HEK293 (cell line): ENCODE measurements around the gene PRDM11.

Source experiments
- ZEB2 ChIP-seq: fragments of 450-650 bp; formaldehyde crosslinking; IDR thresholded peaks from 2 replicates; pipeline ENCODE4 v1.5.1; 2016; ENCODE audit warnings: missing biosample characterization, missing genetic modification characterization
- ZFP3 ChIP-seq: fragments of 450-650 bp; formaldehyde crosslinking; IDR thresholded peaks from 2 replicates; pipeline ENCODE4 v1.5.1; 2016; ENCODE audit warnings: low read depth, missing biosample characterization, missing genetic modification characterization
- ZNF121 ChIP-seq: fragments of 450-650 bp; formaldehyde crosslinking; IDR thresholded peaks from 2 replicates; pipeline ENCODE4 v1.5.1; 2016; ENCODE audit warnings: missing biosample characterization, missing genetic modification characterization
- ZNF23 ChIP-seq: fragments of 450-650 bp; formaldehyde crosslinking; IDR thresholded peaks from 2 replicates; pipeline ENCODE4 v1.5.1; 2016; ENCODE audit warnings: missing biosample characterization, missing genetic modification characterization, borderline replicate concordance
- ZNF426 ChIP-seq: fragments of 450-650 bp; formaldehyde crosslinking; IDR thresholded peaks from 2 replicates; pipeline ENCODE4 v1.5.1; 2017; ENCODE audit warnings: missing biosample characterization, missing genetic modification characterization, mild to moderate bottlenecking, inconsistent platforms, moderate library complexity
- ZNF624 ChIP-seq: fragments of 450-650 bp; formaldehyde crosslinking; IDR thresholded peaks from 2 replicates; pipeline ENCODE4 v1.5.1; 2017; ENCODE audit warnings: missing biosample characterization, missing genetic modification characterization
- ZSCAN16 ChIP-seq: fragments of 450-650 bp; formaldehyde crosslinking; IDR thresholded peaks from 2 replicates; pipeline ENCODE4 v1.5.1; 2016; ENCODE audit warnings: missing biosample characterization, missing genetic modification characterization
- TF ChIP-seq, protein P1 (sequence below): fragments of 450-650 bp; formaldehyde crosslinking; optimal IDR thresholded peaks from 2 replicates; pipeline ENCODE3; 2016; ENCODE audit warnings: missing biosample characterization, mild to moderate bottlenecking, missing genetic modification characterization
- TF ChIP-seq, protein P2 (sequence below): fragments of 450-650 bp; formaldehyde crosslinking; IDR thresholded peaks from 2 replicates; pipeline ENCODE4 v1.5.1; 2016; ENCODE audit warnings: missing biosample characterization, missing genetic modification characterization
- TF ChIP-seq, protein P3 (sequence below): IDR thresholded peaks from 2 replicates; pipeline ENCODE4 v1.6.1; 2011; ENCODE audit warnings: mild to moderate bottlenecking, low read depth, low read length, borderline replicate concordance

DNA sequence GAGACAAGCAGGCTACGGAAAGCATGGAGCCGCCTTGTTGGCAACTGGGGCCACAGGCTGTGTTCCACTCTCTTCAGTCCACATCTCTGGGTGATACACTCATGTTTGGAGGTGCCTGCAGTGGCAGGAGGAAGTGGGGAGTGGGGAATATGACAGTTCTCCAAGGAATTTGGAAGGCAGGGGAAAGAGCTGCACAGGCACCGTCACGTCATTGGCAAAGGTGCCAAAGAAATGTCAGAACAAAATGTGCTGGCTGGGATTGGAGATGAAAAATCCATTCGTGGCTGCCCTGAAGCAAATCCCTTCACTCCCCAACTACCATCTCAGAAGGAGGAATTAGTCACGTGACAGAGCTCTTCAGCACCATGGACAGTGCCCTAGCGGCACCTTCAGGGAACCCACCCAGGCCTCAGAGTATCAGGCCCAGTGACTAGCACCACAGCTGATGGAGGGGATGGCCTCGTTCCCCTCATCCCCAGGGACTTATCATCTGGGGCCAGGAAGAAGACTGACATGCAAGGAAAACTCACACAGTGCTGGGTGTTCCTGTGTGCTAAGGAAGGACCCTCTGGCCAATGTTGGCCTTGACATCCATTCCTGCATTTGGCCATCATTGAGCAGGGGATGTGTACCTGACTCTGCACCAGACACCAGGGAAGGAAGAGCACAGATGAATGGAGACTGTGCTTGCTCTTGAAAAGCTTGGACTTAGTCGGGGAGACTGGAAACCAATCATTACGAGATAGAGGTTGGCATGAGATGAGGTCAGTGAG, 48.5 kb upstream of the PRDM11 start:
- TF ChIP-seq ZNF624 (no peak), ZSCAN16 (no peak), ZNF23 (no peak), ZNF121 (tag by site-specific recombination) (no peak), ZFP3 (no peak), ZEB2 (no peak), ZNF426 (tag by site-specific recombination) (no peak)
- TF ChIP-seq, protein P1, sequence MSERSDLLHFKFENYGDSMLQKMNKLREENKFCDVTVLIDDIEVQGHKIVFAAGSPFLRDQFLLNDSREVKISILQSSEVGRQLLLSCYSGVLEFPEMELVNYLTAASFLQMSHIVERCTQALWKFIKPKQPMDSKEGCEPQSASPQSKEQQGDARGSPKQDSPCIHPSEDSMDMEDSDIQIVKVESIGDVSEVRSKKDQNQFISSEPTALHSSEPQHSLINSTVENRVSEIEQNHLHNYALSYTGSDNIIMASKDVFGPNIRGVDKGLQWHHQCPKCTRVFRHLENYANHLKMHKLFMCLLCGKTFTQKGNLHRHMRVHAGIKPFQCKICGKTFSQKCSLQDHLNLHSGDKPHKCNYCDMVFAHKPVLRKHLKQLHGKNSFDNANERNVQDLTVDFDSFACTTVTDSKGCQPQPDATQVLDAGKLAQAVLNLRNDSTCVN (tag by site-specific recombination) = no peak
- TF ChIP-seq, protein P2, sequence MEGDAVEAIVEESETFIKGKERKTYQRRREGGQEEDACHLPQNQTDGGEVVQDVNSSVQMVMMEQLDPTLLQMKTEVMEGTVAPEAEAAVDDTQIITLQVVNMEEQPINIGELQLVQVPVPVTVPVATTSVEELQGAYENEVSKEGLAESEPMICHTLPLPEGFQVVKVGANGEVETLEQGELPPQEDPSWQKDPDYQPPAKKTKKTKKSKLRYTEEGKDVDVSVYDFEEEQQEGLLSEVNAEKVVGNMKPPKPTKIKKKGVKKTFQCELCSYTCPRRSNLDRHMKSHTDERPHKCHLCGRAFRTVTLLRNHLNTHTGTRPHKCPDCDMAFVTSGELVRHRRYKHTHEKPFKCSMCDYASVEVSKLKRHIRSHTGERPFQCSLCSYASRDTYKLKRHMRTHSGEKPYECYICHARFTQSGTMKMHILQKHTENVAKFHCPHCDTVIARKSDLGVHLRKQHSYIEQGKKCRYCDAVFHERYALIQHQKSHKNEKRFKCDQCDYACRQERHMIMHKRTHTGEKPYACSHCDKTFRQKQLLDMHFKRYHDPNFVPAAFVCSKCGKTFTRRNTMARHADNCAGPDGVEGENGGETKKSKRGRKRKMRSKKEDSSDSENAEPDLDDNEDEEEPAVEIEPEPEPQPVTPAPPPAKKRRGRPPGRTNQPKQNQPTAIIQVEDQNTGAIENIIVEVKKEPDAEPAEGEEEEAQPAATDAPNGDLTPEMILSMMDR (tag by site-specific recombination) = no peak
- TF ChIP-seq, protein P3, sequence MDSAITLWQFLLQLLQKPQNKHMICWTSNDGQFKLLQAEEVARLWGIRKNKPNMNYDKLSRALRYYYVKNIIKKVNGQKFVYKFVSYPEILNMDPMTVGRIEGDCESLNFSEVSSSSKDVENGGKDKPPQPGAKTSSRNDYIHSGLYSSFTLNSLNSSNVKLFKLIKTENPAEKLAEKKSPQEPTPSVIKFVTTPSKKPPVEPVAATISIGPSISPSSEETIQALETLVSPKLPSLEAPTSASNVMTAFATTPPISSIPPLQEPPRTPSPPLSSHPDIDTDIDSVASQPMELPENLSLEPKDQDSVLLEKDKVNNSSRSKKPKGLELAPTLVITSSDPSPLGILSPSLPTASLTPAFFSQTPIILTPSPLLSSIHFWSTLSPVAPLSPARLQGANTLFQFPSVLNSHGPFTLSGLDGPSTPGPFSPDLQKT = no peak
